ENCODE results near the gene SAE1. TPM values are rescaled to one million over a fixed set of nuclear protein-coding genes. Genes with fewer than 3 reads are reported as not detected.

The SAE1 gene
- total and polyA plus RNA-seq, 2 donors from 2014 or later, result 39.5 to 49.4 TPM

DNA sequence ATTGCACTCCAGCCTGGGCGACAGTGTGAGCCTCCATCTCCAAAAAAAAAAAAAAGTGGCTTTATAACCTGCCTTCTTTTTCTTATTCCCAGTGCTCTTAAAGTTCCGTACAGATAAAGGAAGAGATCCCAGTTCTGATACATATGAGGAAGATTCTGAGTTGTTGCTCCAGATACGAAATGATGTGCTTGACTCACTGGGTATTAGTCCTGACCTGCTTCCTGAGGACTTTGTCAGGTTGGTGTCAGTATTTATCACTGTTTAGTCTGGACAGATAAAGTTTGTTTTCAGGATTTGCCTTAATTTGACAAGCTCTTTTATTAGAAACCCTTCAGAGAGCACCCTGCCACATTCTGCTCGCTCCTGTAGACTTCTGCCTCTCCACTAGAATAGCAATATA, 66.5 kb downstream of the SAE1 start:
- H3K4me3 ChIP-seq (ENCODE audit: low read length in 3 of 3), result no peak overlapping the region
- no peaks in the 10 kb centered on the region for H3K9me3 ChIP-seq (ENCODE audit: control insufficient read depth in 2 of 3, insufficient read depth in 1 of 3, low read length in 3 of 3)
- TF ChIP-seq, protein P1, sequence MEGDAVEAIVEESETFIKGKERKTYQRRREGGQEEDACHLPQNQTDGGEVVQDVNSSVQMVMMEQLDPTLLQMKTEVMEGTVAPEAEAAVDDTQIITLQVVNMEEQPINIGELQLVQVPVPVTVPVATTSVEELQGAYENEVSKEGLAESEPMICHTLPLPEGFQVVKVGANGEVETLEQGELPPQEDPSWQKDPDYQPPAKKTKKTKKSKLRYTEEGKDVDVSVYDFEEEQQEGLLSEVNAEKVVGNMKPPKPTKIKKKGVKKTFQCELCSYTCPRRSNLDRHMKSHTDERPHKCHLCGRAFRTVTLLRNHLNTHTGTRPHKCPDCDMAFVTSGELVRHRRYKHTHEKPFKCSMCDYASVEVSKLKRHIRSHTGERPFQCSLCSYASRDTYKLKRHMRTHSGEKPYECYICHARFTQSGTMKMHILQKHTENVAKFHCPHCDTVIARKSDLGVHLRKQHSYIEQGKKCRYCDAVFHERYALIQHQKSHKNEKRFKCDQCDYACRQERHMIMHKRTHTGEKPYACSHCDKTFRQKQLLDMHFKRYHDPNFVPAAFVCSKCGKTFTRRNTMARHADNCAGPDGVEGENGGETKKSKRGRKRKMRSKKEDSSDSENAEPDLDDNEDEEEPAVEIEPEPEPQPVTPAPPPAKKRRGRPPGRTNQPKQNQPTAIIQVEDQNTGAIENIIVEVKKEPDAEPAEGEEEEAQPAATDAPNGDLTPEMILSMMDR (IDR thresholded peaks at IDR 0.05; ENCODE audit: borderline replicate concordance, extremely low read depth, insufficient read depth), result no peak
- no peaks in the 10 kb centered on the region for H3K4me1 ChIP-seq (ENCODE audit: control insufficient read depth in 2 of 3, insufficient read depth in 2 of 3, low read depth in 1 of 3, low read length in 3 of 3)
- H3K36me3 ChIP-seq (ENCODE audit: control insufficient read depth in 2 of 3, insufficient read depth in 3 of 3, low read length in 3 of 3), result peaks cover 2 to 8% (median 7%) of the 10 kb centered on the region in 3 donors
- DNase-seq (no peak), FAIRE-seq (no peak)
- intact Hi-C loops (cut with DNase I), result no loop called here
- no peaks in the 10 kb centered on the region for H3K27me3 ChIP-seq (ENCODE audit: control insufficient read depth, insufficient read depth, low read length)
- no peak overlapping the region for H3K27ac ChIP-seq (ENCODE audit: low read depth in 2 of 2, low read length in 2 of 2)
- no peak overlapping the region for H3K9ac ChIP-seq (ENCODE audit: low read length in 3 of 3)

- intact Hi-C loops (cut with DNase I), result no loop called here
- Histone ChIP-seq H3K9ac (ENCODE audit: low read length in 3 of 3) (no peak overlapping the region), H3K36me3 (ENCODE audit: control insufficient read depth in 2 of 3, insufficient read depth in 3 of 3, low read length in 3 of 3) (peaks cover 8 to 10% (median 10%) of the 10 kb centered on the region in 3 donors), H3K27me3 (ENCODE audit: control insufficient read depth, insufficient read depth, low read length) (no peaks in the 10 kb centered on the region), H3K9me3 (ENCODE audit: control insufficient read depth in 2 of 3, insufficient read depth in 1 of 3, low read length in 3 of 3) (no peaks in the 10 kb centered on the region), H3K4me1 (ENCODE audit: control insufficient read depth in 2 of 3, insufficient read depth in 2 of 3, low read depth in 1 of 3, low read length in 3 of 3) (peaks cover 0 to 3% (median 0%) of the 10 kb centered on the region in 3 donors), H3K4me3 (ENCODE audit: low read length in 3 of 3) (no peak overlapping the region), H3K27ac (ENCODE audit: low read depth in 2 of 2, low read length in 2 of 2) (no peak overlapping the region)
- DNase-seq (no peak), FAIRE-seq (no peak)
- TF ChIP-seq, protein P1 (IDR thresholded peaks at IDR 0.05; ENCODE audit: borderline replicate concordance, extremely low read depth, insufficient read depth), result no peak
Measured at GRCh38 chr19:47200530-47200929, 69.9 kb downstream of the SAE1 start.

- FAIRE-seq (no peak), DNase-seq (no peak)
- Histone ChIP-seq H3K27ac (ENCODE audit: low read depth in 2 of 2, low read length in 2 of 2) (no peak overlapping the region), H3K9ac (ENCODE audit: low read length in 3 of 3) (no peak overlapping the region), H3K4me3 (ENCODE audit: low read length in 3 of 3) (no peak overlapping the region), H3K4me1 (ENCODE audit: control insufficient read depth in 2 of 3, insufficient read depth in 2 of 3, low read depth in 1 of 3, low read length in 3 of 3) (peaks cover 0 to 3% (median 0%) of the 10 kb centered on the region in 3 donors), H3K27me3 (ENCODE audit: control insufficient read depth, insufficient read depth, low read length) (no peaks in the 10 kb centered on the region), H3K9me3 (ENCODE audit: control insufficient read depth in 2 of 3, insufficient read depth in 1 of 3, low read length in 3 of 3) (no peaks in the 10 kb centered on the region), H3K36me3 (ENCODE audit: control insufficient read depth in 2 of 3, insufficient read depth in 3 of 3, low read length in 3 of 3) (peaks cover 5 to 14% (median 13%) of the 10 kb centered on the region in 3 donors)
- intact Hi-C loops (cut with DNase I), result no loop called here
- TF ChIP-seq, protein P1 (IDR thresholded peaks at IDR 0.05; ENCODE audit: borderline replicate concordance, extremely low read depth, insufficient read depth), result no peak
Measured at GRCh38 chr19:47203254-47203653, 72.6 kb downstream of the SAE1 start.

Data from kidney (tissue), 14 donors.